DND-41 (cell line): ENCODE results near the gene MYADML2.

Experiments used
- ATAC-seq: fragments of 200-7000 bp; cut with Tn5 transposase; 3 replicates; pipeline ENCODE4 v1.9.1; 2021; ENCODE audit warnings: low read depth; ENCODE audit not compliant: insufficient read depth
- DNase-seq: peaks from one replicate; pipeline ENCODE4 v3.0.0-alpha.2; 2020
- H2AFZ ChIP-seq: 2 replicates; pipeline ENCODE4 v1.6.0; 2012; ENCODE audit warnings: low read depth, low read length
- H3K27ac ChIP-seq: 2 replicates; pipeline ENCODE4 v1.5.1; 2012; ENCODE audit warnings: low read length, inconsistent platforms
- H3K27me3 ChIP-seq: fragments of 200-600 bp; sonication (generic); 2 replicates; pipeline ENCODE4 v1.6.0; 2012; ENCODE audit warnings: low read length, mild to moderate bottlenecking, inconsistent platforms; ENCODE audit not compliant: insufficient read depth, poor library complexity
- H3K36me3 ChIP-seq: 2 replicates; pipeline ENCODE4 v1.5.1; 2012; ENCODE audit warnings: low read length, inconsistent platforms; ENCODE audit not compliant: insufficient read depth
- H3K4me1 ChIP-seq: 2 replicates; pipeline ENCODE4 v1.5.1; 2012; ENCODE audit warnings: mild to moderate bottlenecking, low read length; ENCODE audit not compliant: insufficient read depth
- H3K4me2 ChIP-seq: 2 replicates; pipeline ENCODE4 v1.6.0; 2012; ENCODE audit warnings: mild to moderate bottlenecking, moderate library complexity, low read length, inconsistent platforms; ENCODE audit not compliant: insufficient read depth
- H3K4me3 ChIP-seq, 2 experiments: fragments of 200-600 bp in 1 of 2; shearing (Covaris generic) in 1 of 2; 2 replicates each; pipeline ENCODE4 v1.5.1; 2012 to 2016; ENCODE audit warnings: inconsistent platforms in 2 of 2, low read length in 2 of 2, mild to moderate bottlenecking in 2 of 2, low read depth in 1 of 2, moderate library complexity in 1 of 2
- H3K79me2 ChIP-seq: 2 replicates; pipeline ENCODE4 v1.6.0; 2012; ENCODE audit warnings: low read length, inconsistent platforms; ENCODE audit not compliant: insufficient read depth
- H3K9ac ChIP-seq: 2 replicates; pipeline ENCODE4 v1.6.0; 2012; ENCODE audit warnings: low read depth, mild to moderate bottlenecking, inconsistent platforms, low read length, moderate library complexity
- H3K9me3 ChIP-seq: 2 replicates; pipeline ENCODE4 v1.5.1; 2012; ENCODE audit warnings: low read length, moderate library complexity, mild to moderate bottlenecking, inconsistent platforms; ENCODE audit not compliant: insufficient read depth, severe bottlenecking
- H4K20me1 ChIP-seq: 2 replicates; pipeline ENCODE4 v1.6.0; 2012; ENCODE audit warnings: low read length; ENCODE audit not compliant: insufficient read depth
- CTCF ChIP-seq: IDR thresholded peaks from 2 replicates; pipeline ENCODE4 v1.5.1; 2012; ENCODE audit warnings: borderline replicate concordance, low read length, moderate library complexity, mild to moderate bottlenecking; ENCODE audit not compliant: poor library complexity, severe bottlenecking; ENCODE audit errors: extremely low read depth
- EZH2 ChIP-seq: IDR thresholded peaks from 3 replicates; pipeline ENCODE4 v1.6.1; 2012; ENCODE audit warnings: borderline replicate concordance, low read depth, mild to moderate bottlenecking, moderate library complexity, low read length, inconsistent platforms; ENCODE audit not compliant: severe bottlenecking

The MYADML2 gene

GRCh38 chr17:81931557-81932332 is 15.3 kb downstream of the MYADML2 start:
- Histone ChIP-seq H3K27ac (no peak overlapping the region), H3K4me2 (no peak overlapping the region)
- no peak for DNase-seq

GRCh38 chr17:81931189-81931556 is 15.9 kb downstream of the MYADML2 start:
- ATAC-seq, result no peak
- H3K27me3 ChIP-seq, result no peaks in the 10 kb centered on the region
- H4K20me1 ChIP-seq, result peaks cover 8% of the 10 kb centered on the region
- peaks cover 14% of the 10 kb centered on the region for H3K79me2 ChIP-seq
- no peaks in the 10 kb centered on the region; the same call in 1 of the 2 replicates for H3K36me3 ChIP-seq
- TF ChIP-seq EZH2, result no peak
- TF ChIP-seq CTCF, result no peak
- no peak overlapping the region for H3K4me2 ChIP-seq
- DNase-seq, result no peak
- peaks cover 22% of the 10 kb centered on the region for H3K4me1 ChIP-seq
- no peak overlapping the region for H3K9ac ChIP-seq
- no peak overlapping the region for H3K27ac ChIP-seq
- H3K4me3 ChIP-seq, result no peak overlapping the region
- H3K9me3 ChIP-seq, result no peaks in the 10 kb centered on the region
- H2AFZ ChIP-seq, result no peak overlapping the region

More at GRCh38 chr17:81931557-81932332, 15.3 kb downstream of the MYADML2 start:
- Histone ChIP-seq H3K4me1 (peaks cover 16% of the 10 kb centered on the region), H3K9ac (no peak overlapping the region), H3K4me3 (no peak overlapping the region), H3K9me3 (no peaks in the 10 kb centered on the region), H3K79me2 (peaks cover 8% of the 10 kb centered on the region), H3K27me3 (no peaks in the 10 kb centered on the region), H3K36me3 (no peaks in the 10 kb centered on the region; the same call in 1 of the 2 replicates), H2AFZ (no peak overlapping the region), H4K20me1 (peaks cover 2% of the 10 kb centered on the region; the same call in 1 of the 2 replicates)
- no peak for TF ChIP-seq CTCF
- no peak for TF ChIP-seq EZH2
- ATAC-seq, result no peak

- no peaks in the 10 kb centered on the region for H3K9me3 ChIP-seq
- H3K9ac ChIP-seq, result no peak overlapping the region
- H3K4me1 ChIP-seq, result peaks cover 28% of the 10 kb centered on the region
- no peak overlapping the region for H2AFZ ChIP-seq
- H3K79me2 ChIP-seq, result peaks cover 20% of the 10 kb centered on the region
- TF ChIP-seq EZH2 (no peak), CTCF (no peak)
- peaks cover 13% of the 10 kb centered on the region for H4K20me1 ChIP-seq
- H3K36me3 ChIP-seq, result no peaks in the 10 kb centered on the region; the same call in 1 of the 2 replicates
- no peak overlapping the region for H3K4me2 ChIP-seq
- DNase-seq (no peak), ATAC-seq (no peak)
- H3K4me3 ChIP-seq, result no peak overlapping the region
- no peaks in the 10 kb centered on the region for H3K27me3 ChIP-seq
- no peak overlapping the region for H3K27ac ChIP-seq
Measured at GRCh38 chr17:81930142-81931125, 16.6 kb downstream of the MYADML2 start.
